Activated CD4-positive, alpha-beta T cell treated with anti-CD3 and anti-CD28 coated beads, Interleukin-2, amount 10 ng/mL, durations not matched to agents 7 days and 5 days (primary cell): Measurements from ENCODE around the gene CELA3A. TPM values are rescaled to one million over a fixed set of nuclear protein-coding genes. Genes with fewer than 3 reads are reported as not detected.
A peak's percentile ranks its signal among the peaks of the same experiment; 100 is the strongest.
"Not testable (repeated sequence)": the region's sequence is repeated elsewhere in the genome, so short reads cannot be mapped to it uniquely, and the experiment has no call there.

Experiments
- CTCF ChIA-PET: fragments of 350-600 bp; sonication (Branson Sonifier 250); formaldehyde crosslinking; loops from one replicate; lab custom pipeline; 2021; ENCODE audit warnings: antibody characterized with exemption; lab: Charles Lee
- POLR2A ChIA-PET: fragments of 350-600 bp; sonication (Branson Sonifier 250); formaldehyde crosslinking; loops from one replicate; lab custom pipeline; 2021; ENCODE audit warnings: antibody characterized with exemption; lab: Charles Lee
- DNase-seq: peaks from one replicate; pipeline ENCODE4 v3.0.0-alpha.2; 2020
- H3K27ac Mint-ChIP-seq: one replicate; pipeline ENCODE4 v1.8.0; 2021; ENCODE audit warnings: mild to moderate bottlenecking, moderate library complexity, mixed read lengths
- H3K27me3 Mint-ChIP-seq: one replicate; pipeline ENCODE4 v1.8.0; 2021; ENCODE audit warnings: mixed read lengths
- H3K36me3 Mint-ChIP-seq: one replicate; pipeline ENCODE4 v1.8.0; 2021; ENCODE audit warnings: low read depth, mixed read lengths
- H3K4me1 Mint-ChIP-seq: one replicate; pipeline ENCODE4 v1.8.0; 2021; ENCODE audit warnings: mixed read lengths
- H3K4me3 Mint-ChIP-seq: one replicate; pipeline ENCODE4 v1.8.0; 2021; ENCODE audit warnings: mild to moderate bottlenecking, moderate library complexity, mixed read lengths
- H3K9me3 Mint-ChIP-seq: one replicate; pipeline ENCODE4 v1.8.0; 2021; ENCODE audit warnings: mixed read lengths
- total RNA-seq, 2 experiments: library from RNA; stranded (reverse); gene quantifications; one replicate each; pipeline ENCODE4 v1.2.3, GENCODE V29; 2021

CELA3A gene, protein sequence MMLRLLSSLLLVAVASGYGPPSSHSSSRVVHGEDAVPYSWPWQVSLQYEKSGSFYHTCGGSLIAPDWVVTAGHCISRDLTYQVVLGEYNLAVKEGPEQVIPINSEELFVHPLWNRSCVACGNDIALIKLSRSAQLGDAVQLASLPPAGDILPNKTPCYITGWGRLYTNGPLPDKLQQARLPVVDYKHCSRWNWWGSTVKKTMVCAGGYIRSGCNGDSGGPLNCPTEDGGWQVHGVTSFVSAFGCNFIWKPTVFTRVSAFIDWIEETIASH
- total RNA-seq = not detected

DNA sequence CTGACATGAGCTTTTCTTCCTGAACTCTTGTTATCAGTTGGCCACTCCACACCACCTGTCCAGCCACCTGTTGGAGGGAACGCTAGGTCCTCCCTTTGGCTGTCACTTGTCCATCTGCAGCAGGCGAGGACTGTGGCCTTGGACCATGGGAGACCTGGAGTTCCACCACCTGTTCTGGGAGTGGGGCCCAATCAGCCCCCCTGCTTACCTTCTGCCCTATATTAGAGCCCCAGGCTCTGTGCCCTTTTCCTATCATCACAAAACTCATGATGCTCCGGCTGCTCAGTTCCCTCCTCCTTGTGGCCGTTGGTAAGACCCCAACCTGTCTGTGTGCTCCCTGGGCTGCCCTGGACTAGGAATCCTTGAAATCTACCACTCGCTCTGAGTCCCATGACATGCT lies at the start of gene CELA3A:
Gene CELA3A (plus strand): TSS at position 249 of the 400 bp plus-strand sequence. CDS start 18 bp downstream, at position 267.
- POLR2A ChIA-PET = no interaction called here
- CTCF ChIA-PET = no interaction called here
- Mint-ChIP-seq H3K4me1 (no peaks in the 10 kb centered on the region), H3K27me3 (no peaks in the 10 kb centered on the region), H3K36me3 (no peaks in the 10 kb centered on the region), H3K9me3 (no peaks in the 10 kb centered on the region), H3K27ac (no peak within 1 kb of the TSS), H3K4me3 (no peak within 1 kb of the TSS)
- DNase-seq = no peak

DNA sequence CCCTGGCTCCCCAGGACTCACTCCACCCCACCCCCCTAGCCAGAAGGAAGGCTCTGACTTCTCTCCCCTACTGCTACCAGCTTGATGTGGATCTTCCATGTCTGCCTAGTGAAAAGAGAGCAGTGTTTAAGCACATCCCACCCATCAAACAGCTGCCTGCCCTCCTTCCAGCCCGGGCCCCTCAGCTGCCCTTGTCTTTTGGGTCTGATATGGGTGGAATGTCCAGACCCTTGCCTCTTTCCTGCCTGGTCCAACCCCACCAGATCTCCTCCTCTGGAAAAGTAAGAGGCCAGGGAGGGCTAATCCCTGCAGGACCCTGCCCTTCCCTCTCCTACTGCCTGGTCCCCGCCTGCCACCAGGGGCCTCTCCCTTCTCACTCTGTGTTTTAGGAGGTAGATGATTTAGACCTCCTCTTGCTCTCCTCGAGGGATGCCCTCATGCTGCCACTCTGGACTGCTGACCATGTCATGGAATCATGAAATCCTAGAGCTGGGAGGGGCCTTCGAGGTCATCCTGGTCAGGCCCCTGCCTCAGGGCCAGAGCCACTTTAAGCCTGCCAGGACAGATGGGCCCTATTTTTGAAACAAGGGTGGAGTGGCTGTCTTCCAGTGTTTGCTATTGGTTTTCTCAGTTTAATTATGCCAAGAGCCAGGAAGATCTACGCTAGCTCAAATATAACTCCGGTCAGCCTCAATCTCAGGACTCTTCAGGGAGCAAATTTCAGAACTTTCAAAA lies 48.5 kb upstream of the CELA3A start:
- DNase-seq = no peak
- no peaks in the 10 kb centered on the region for H3K36me3 Mint-ChIP-seq
- CTCF ChIA-PET = no interaction called here
- H3K9me3 Mint-ChIP-seq = no peaks in the 10 kb centered on the region
- H3K27me3 Mint-ChIP-seq = no peaks in the 10 kb centered on the region
- POLR2A ChIA-PET = no interaction called here
- H3K27ac Mint-ChIP-seq = no peak overlapping the region
- H3K4me3 Mint-ChIP-seq = no peak overlapping the region
- peaks cover 26% of the 10 kb centered on the region for H3K4me1 Mint-ChIP-seq

DNA sequence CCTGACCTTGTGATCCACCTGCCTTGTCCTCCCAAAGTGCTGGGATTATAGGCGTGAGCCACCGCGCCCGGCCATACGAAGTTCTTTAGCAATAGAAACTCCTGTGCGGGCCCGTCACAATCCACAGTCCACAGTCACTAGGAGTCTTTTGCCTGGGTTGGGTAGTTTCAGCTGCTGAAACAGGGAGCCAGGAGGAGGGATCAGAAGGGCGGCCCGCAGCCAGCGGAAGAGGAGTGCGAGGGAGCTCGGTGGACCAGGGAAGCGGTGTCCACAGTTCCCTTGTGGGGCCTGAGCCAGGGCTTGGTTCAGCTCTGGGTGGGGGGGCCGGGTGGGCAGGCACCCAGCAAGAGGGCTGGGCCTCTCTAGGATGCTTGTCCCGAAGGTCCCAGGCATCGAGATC lies 46.4 kb upstream of the CELA3A start:
- H3K4me1 Mint-ChIP-seq = peaks cover 32% of the 10 kb centered on the region
- POLR2A ChIA-PET = no interaction called here
- no peak overlapping the region for H3K27ac Mint-ChIP-seq
- no peaks in the 10 kb centered on the region for H3K27me3 Mint-ChIP-seq
- no peak overlapping the region for H3K4me3 Mint-ChIP-seq
- no peaks in the 10 kb centered on the region for H3K9me3 Mint-ChIP-seq
- DNase-seq = no peak
- H3K36me3 Mint-ChIP-seq = no peaks in the 10 kb centered on the region
- CTCF ChIA-PET = no interaction called here

DNA sequence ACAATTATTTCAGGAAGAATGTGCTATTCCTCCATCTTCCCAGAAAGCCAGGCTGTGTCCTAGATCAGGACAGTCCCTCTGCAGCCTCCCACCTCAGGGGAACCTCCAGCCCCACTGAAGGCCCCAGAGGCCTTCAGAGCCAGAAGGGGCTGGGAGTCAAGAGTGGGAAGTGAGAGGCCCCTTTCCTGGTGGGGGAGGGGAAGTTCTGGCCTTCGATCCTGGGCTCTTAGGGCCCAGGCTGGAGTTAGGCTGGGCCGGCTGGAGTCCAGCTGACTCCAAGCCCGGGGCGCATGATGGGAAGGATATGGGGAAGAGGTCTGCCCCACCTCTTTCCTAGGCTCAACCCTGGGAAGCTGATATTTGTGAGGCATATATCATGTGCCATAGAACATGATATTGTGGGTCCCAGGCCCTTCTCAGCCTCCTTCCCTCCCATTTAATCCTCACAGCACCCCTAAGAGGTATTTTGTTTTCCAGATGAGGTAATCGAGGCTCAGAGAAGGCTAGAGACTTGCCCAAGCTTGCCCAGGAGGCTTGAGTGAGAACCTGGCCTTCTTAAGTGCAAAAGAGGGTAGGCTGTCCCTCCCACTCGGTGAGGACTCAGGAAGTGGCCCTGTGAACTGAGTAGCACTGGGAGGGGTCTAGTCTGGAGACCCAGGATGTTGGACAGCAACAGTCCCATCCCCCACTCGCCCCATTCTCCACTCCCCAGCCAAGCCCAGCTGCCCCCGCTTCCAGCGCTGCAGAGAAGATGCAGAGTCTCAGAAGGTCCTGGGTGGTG lies 45.8 kb upstream of the CELA3A start:
- H3K4me1 Mint-ChIP-seq = peaks cover 32% of the 10 kb centered on the region
- no peak overlapping the region for H3K4me3 Mint-ChIP-seq
- ChIA-PET POLR2A (no interaction called here), CTCF (interaction anchor here (0.6 kb wide), 1 partner anchor 208 kb away, joined by 3 read pairs; no protein-coding TSS in a partner anchor)
- H3K9me3 Mint-ChIP-seq = no peaks in the 10 kb centered on the region
- no peaks in the 10 kb centered on the region for H3K27me3 Mint-ChIP-seq
- no peaks in the 10 kb centered on the region for H3K36me3 Mint-ChIP-seq
- no peak overlapping the region for H3K27ac Mint-ChIP-seq
- no peak for DNase-seq

DNA sequence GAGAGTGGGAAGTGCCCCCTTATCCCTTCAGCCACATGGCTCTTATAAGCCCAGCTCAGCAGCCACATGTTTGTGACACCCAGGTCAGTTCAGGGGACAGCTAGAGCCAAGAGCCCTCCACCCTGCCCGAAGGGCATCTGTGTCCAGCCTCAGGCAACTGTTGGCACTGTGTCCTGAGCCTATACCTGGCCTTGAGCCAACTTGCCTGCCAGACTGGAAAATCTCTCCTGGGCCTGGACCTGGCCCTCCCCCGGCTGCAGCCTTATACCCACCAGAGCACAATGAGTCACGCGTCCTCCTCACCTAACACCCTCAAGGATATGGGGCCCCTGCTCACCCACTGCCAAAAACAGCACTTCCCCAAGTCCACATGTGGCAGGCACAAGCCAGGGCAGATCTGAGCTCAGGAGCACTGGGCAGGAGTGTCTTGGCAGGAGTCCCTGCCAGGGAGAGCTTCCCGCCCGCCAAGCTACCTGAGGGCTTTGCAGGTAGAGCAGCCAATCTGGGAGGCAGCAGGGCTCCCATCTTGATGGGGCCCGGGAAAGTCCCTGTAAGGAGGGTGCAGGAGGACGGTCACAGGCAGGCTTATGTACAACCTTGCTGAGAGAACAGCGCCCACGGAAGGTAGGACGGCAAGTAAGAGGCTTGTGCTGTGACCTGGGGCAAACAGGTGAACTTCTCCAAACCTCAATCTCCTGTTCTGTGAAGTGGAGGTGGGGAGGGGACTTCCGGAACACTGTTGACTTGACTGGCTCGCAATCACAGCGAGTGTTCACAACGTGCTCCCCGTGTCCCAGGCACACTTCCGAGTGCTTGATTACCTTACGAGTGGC lies 44.5 kb upstream of the CELA3A start:
- CTCF ChIA-PET = no interaction called here
- Mint-ChIP-seq H3K36me3 (no peaks in the 10 kb centered on the region), H3K27me3 (no peaks in the 10 kb centered on the region), H3K9me3 (no peaks in the 10 kb centered on the region), H3K4me1 (peaks cover 32% of the 10 kb centered on the region), H3K4me3 (no peak overlapping the region), H3K27ac (peak overlapping the region; percentile 82)
- POLR2A ChIA-PET = no interaction called here
- peak; percentile 58 for DNase-seq

DNA sequence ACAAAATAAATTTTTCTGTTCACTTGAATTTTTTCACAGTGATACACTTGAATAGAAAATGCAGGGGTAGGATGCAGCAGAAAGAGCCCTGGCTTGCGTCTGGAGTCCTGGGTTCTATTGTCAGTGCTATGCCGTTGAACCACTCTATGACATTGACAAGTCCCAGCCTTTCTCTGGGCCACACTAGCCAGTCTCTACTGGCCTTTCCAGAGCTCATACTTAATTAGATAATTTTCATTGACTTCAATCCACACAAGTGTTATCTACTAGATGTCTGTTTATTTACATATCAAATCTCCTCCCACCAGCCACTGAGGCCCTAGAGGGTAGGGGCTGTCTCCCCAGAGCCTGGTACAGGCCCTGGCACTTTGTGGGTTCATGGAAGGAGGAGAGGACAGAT lies 40.1 kb upstream of the CELA3A start:
- POLR2A ChIA-PET = no interaction called here
- H3K4me1 Mint-ChIP-seq = peaks cover 27% of the 10 kb centered on the region
- no peaks in the 10 kb centered on the region for H3K36me3 Mint-ChIP-seq
- H3K27ac Mint-ChIP-seq = no peak overlapping the region
- CTCF ChIA-PET = no interaction called here
- H3K4me3 Mint-ChIP-seq = no peak overlapping the region
- H3K9me3 Mint-ChIP-seq = no peaks in the 10 kb centered on the region
- no peak for DNase-seq
- no peaks in the 10 kb centered on the region for H3K27me3 Mint-ChIP-seq

DNA sequence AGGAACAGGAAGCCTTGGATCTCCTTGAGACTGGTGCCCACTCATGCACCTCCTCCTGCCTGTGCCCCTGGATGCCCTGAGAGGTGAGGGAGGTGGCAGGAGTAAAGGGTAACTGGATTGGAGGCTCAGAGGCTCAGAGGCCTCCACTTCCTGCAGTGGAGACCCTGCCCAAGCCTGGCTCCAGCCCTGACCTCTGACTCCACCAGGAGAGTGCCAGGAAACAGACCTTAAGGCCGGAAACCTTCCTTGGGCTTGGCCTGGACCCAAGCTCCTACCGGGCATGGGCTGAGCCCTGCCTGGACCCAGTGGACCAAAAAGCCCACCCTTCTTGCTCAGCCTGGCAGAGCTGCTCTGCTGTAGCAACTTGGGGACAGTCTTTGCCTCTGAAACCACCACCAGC lies 39.7 kb upstream of the CELA3A start:
- no peak overlapping the region for H3K27ac Mint-ChIP-seq
- POLR2A ChIA-PET = no interaction called here
- no peak for DNase-seq

DNA sequence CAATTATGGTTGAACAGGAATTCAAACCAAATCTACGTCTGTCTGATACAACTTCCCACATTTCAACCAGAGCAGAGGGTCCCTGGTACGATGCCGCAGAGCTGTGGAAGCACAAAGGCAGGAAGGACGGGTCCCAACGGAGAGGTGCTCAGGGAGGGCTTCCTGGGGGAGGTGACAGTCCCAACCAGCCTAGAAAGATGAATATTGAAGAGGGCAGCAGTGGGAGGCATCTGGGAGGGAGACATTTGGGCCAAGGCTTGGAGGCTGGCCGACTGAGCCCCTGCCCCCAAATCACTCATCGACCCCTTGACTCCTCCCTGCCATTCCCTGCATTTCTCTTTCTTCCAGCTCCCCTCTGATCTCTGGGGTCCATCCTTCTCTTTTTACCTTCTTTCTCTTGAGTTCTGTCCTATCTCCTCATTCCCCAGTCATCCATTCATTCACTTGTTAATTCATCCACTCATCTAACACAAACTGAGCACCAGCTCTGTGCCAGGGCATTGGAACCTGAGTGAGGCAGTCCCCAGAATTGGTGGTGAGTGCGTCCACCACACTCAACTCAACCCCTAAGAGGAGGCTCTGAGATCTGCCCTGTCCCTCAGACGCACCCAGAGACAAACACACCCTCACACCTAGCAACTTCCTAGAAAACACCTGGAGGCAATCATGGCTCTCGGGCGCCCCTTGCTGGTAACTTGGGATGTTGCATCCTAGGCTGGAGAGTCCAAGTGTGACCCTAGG lies 37.8 kb upstream of the CELA3A start:
- Mint-ChIP-seq H3K27me3 (no peaks in the 10 kb centered on the region), H3K4me3 (no peak overlapping the region), H3K36me3 (no peaks in the 10 kb centered on the region), H3K27ac (no peak overlapping the region), H3K9me3 (no peaks in the 10 kb centered on the region), H3K4me1 (peaks cover 4% of the 10 kb centered on the region)
- ChIA-PET POLR2A (no interaction called here), CTCF (no interaction called here)
- peak; percentile 86 for DNase-seq

More for the DNA sequence above, 39.7 kb upstream of the CELA3A start:
- no peaks in the 10 kb centered on the region for H3K36me3 Mint-ChIP-seq
- peaks cover 22% of the 10 kb centered on the region for H3K4me1 Mint-ChIP-seq
- H3K4me3 Mint-ChIP-seq = no peak overlapping the region
- H3K9me3 Mint-ChIP-seq = no peaks in the 10 kb centered on the region
- CTCF ChIA-PET = no interaction called here
- H3K27me3 Mint-ChIP-seq = no peaks in the 10 kb centered on the region

DNA sequence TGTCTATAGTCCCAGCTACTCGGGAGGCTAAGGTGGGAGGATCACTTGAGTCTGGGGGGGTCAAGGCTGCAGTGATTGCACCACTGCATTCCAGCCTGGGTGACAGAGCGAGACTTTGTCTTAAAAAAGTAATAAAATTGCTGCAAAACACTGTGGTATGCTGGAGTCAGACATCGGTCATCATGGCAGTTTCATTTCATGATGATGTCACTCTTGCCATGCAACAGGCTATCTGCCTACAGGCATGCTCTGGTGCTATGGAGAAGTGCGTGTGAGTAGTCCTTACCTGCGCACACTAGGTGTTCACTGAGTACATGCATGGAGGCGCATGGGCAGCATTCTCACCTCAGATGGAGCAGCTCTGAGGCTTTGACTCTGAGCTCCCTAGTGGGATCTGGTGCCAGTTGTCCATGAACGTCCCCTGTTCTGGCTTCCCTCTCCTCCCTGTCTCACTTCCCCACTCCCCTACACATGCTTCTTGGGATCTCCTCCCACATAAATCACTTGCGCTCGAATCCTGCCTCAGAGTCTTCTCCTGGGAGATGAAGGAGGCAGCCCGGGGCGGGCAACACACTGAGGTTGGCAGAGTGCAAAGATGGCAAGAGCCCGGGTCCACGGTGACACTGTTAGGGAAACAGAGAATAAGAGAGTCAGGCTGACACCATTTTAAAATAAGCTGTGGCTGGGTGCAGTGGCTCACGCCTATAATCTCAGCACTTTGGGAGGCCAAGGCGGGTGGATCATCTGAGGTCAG lies 35.0 kb upstream of the CELA3A start:
- no peak overlapping the region for H3K27ac Mint-ChIP-seq
- H3K27me3 Mint-ChIP-seq = no peaks in the 10 kb centered on the region
- H3K4me3 Mint-ChIP-seq = no peak overlapping the region
- no peaks in the 10 kb centered on the region for H3K36me3 Mint-ChIP-seq
- POLR2A ChIA-PET = no interaction called here
- peaks cover 4% of the 10 kb centered on the region for H3K4me1 Mint-ChIP-seq
- DNase-seq = no peak
- CTCF ChIA-PET = interaction anchor here (0.6 kb wide), 1 partner anchor 33 kb away, joined by 3 read pairs; no protein-coding TSS in a partner anchor
- no peaks in the 10 kb centered on the region for H3K9me3 Mint-ChIP-seq

DNA sequence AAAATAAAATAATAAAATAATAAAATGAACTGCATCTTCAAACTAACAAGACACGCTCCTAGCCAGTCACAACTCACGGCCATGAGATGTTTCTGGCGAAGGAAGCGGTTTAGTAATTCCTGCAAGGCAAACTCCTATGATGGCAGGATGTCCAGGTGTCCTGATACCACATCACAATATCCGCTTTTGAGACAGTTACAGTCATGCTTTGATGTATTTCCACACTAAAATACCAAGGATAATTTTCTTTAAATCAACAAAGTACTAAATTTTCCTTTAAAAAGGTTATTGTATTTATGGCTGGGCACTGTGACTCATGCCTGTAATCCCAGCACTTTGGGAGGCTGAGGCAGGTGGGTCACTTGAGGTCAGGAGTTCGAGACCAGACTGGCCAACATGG lies 34.2 kb upstream of the CELA3A start:
- H3K36me3 Mint-ChIP-seq, H3K4me3 Mint-ChIP-seq, H3K27me3 Mint-ChIP-seq, H3K4me1 Mint-ChIP-seq, H3K27ac Mint-ChIP-seq, POLR2A ChIA-PET, H3K9me3 Mint-ChIP-seq, DNase-seq: not testable (repeated sequence)
- CTCF ChIA-PET = interaction anchor here (0.6 kb wide), 1 partner anchor 34 kb away, joined by 3 read pairs; no protein-coding TSS in a partner anchor

DNA sequence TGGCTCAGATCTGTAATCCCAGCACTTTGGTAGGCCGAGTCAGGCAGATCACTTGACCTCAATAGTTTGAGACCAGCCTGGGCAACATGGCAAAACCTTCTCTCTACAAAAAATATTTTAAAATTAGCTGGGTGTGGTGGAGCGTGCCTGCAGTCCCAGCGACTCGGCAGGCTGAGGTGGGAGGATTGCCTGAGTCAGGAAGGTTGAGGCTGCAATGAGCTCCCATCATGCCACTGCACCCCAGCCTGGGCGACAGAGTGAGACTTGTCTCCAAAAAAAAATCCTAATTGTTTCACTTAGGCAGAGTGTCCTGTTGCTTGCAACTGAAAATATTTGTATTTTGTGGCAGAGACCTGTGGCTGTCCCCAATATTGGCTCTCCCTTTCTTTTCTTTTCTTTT lies 32.4 kb upstream of the CELA3A start:
- H3K36me3 Mint-ChIP-seq, H3K4me1 Mint-ChIP-seq, POLR2A ChIA-PET, DNase-seq, H3K27ac Mint-ChIP-seq, H3K4me3 Mint-ChIP-seq, H3K9me3 Mint-ChIP-seq, H3K27me3 Mint-ChIP-seq, CTCF ChIA-PET: not testable (repeated sequence)
